ENCODE results near the gene FGF1. TPM values are rescaled to one million over a fixed set of nuclear protein-coding genes. Genes with fewer than 3 reads are reported as not detected.

Gene FGF1
- total RNA-seq, 1 donor from 2014 or later, result 0.08 TPM

- H3K27ac Mint-ChIP-seq, result no peak overlapping the region
- no peaks in the 10 kb centered on the region for H3K9me3 Mint-ChIP-seq
- no peaks in the 10 kb centered on the region for H3K36me3 Mint-ChIP-seq (ENCODE audit: low read depth)
- no peaks in the 10 kb centered on the region for H3K4me1 Mint-ChIP-seq (ENCODE audit: low read depth)
- DNase-seq (ENCODE audit: low spot score), result no peak
- no peak overlapping the region for H3K4me3 Mint-ChIP-seq
- peaks cover 21% of the 10 kb centered on the region for H3K27me3 Mint-ChIP-seq (ENCODE audit: insufficient read depth)
- intact Hi-C loops (cut with micrococcal nuclease), result no loop called here
Measured at GRCh38 chr5:142644127-142644526, 41.8 kb downstream of the FGF1 start.

GRCh38 chr5:142643634-142644033, 42.3 kb downstream of the FGF1 start:
- Mint-ChIP-seq H3K27me3 (ENCODE audit: insufficient read depth) (peaks cover 21% of the 10 kb centered on the region), H3K4me3 (no peak overlapping the region), H3K27ac (no peak overlapping the region), H3K4me1 (ENCODE audit: low read depth) (no peaks in the 10 kb centered on the region), H3K36me3 (ENCODE audit: low read depth) (no peaks in the 10 kb centered on the region), H3K9me3 (no peaks in the 10 kb centered on the region)
- intact Hi-C loops (cut with micrococcal nuclease), result no loop called here
- DNase-seq (ENCODE audit: low spot score), result no peak

GRCh38 chr5:142642427-142642826, 43.5 kb downstream of the FGF1 start:
- Mint-ChIP-seq H3K9me3 (no peaks in the 10 kb centered on the region), H3K4me3 (no peak overlapping the region), H3K27ac (no peak overlapping the region), H3K27me3 (ENCODE audit: insufficient read depth) (peaks cover 21% of the 10 kb centered on the region), H3K36me3 (ENCODE audit: low read depth) (no peaks in the 10 kb centered on the region), H3K4me1 (ENCODE audit: low read depth) (no peaks in the 10 kb centered on the region)
- no peak for DNase-seq (ENCODE audit: low spot score)
- intact Hi-C loops (cut with micrococcal nuclease), result no loop called here

GRCh38 chr5:142641711-142642110, 44.2 kb downstream of the FGF1 start:
- H3K4me3 Mint-ChIP-seq, result no peak overlapping the region
- intact Hi-C loops (cut with micrococcal nuclease), result no loop called here
- no peaks in the 10 kb centered on the region for H3K4me1 Mint-ChIP-seq (ENCODE audit: low read depth)
- no peaks in the 10 kb centered on the region for H3K9me3 Mint-ChIP-seq
- H3K27ac Mint-ChIP-seq, result no peak overlapping the region
- peaks cover 21% of the 10 kb centered on the region for H3K27me3 Mint-ChIP-seq (ENCODE audit: insufficient read depth)
- no peaks in the 10 kb centered on the region for H3K36me3 Mint-ChIP-seq (ENCODE audit: low read depth)
- no peak for DNase-seq (ENCODE audit: low spot score)

DNA sequence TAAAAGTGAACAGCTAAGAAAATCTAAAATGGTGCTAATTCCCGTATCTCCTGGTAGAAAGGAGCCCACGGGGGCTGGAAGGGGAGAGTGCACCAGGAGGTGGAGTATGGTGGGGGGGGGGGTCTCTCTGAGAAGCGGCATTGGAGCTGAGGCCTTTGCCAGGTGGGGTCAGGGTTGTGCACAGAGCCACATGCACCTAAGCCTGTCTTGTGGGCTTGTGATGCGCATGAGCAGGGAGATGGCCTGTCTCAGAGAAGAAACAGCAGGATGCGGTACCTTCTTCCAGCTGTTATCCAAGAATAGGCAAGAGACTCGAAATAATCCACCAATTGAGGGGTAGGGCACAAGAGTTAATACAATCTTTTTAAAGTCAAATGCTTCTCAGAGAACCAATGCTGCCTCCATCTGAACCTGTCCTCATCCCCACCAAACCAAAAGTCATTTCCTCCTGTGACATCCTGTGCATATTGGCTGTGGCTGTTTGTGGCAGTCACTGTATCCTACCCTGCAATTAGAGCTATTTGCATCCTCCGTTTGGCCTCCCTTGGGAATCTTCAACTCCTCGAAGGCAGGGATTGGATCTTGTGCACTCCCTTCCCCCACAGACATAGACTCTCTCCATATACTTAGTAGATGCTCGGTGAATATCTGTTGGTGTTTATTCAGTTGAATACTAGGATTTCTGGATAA, 45.4 kb downstream of the FGF1 start:
- H3K27ac Mint-ChIP-seq, result no peak overlapping the region
- no peaks in the 10 kb centered on the region for H3K4me1 Mint-ChIP-seq (ENCODE audit: low read depth)
- no peaks in the 10 kb centered on the region for H3K9me3 Mint-ChIP-seq
- no peak for DNase-seq (ENCODE audit: low spot score)
- intact Hi-C loops (cut with micrococcal nuclease), result no loop called here
- no peaks in the 10 kb centered on the region for H3K36me3 Mint-ChIP-seq (ENCODE audit: low read depth)
- H3K27me3 Mint-ChIP-seq (ENCODE audit: insufficient read depth), result peaks cover 26% of the 10 kb centered on the region
- H3K4me3 Mint-ChIP-seq, result no peak overlapping the region

DNA sequence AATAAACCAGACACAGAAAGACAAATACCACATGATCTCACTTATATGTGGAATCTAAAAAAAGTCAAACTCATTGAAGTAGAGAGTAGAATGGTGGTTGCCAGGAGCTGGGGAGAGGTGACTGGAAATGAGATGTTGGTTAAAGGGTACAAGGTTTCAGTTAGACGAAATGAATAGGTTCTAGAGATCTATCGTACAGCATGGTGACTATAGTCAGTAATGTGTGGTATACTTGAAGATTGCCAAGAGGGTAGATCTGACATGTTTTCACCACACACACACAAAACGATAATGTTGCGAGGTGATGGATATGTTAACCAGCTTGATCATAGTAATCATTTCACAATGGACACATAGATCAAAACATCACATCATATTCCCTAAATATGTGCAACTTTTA, 46.4 kb downstream of the FGF1 start:
- H3K27ac Mint-ChIP-seq, result no peak overlapping the region
- no peaks in the 10 kb centered on the region for H3K4me1 Mint-ChIP-seq (ENCODE audit: low read depth)
- no peak for DNase-seq (ENCODE audit: low spot score)
- intact Hi-C loops (cut with micrococcal nuclease), result no loop called here
- no peak overlapping the region for H3K4me3 Mint-ChIP-seq
- no peaks in the 10 kb centered on the region for H3K9me3 Mint-ChIP-seq
- H3K27me3 Mint-ChIP-seq (ENCODE audit: insufficient read depth), result peaks cover 26% of the 10 kb centered on the region
- no peaks in the 10 kb centered on the region for H3K36me3 Mint-ChIP-seq (ENCODE audit: low read depth)

DNA sequence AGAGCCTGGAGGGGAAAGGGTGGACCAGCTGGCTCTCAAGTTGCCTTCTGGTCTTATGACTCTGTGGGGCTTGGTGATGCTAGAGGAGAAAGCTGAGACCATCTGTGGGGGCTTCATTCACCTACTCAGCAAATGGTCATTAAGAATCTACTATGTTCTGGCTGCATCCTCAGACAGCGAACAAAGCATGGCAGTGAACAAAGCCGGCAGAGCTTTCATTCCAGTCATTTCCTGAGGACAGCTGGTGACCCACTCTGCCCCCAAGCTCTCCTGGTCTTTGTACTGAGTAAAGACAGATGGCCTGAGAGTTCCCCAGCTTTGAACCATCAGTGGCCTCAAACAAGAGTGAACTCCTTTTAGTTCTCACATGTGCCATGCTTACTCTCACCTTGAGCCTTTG, 48.0 kb downstream of the FGF1 start:
- no peaks in the 10 kb centered on the region for H3K36me3 Mint-ChIP-seq (ENCODE audit: low read depth)
- intact Hi-C loops (cut with micrococcal nuclease), result no loop called here
- no peak for DNase-seq (ENCODE audit: low spot score)
- H3K4me3 Mint-ChIP-seq, result no peak overlapping the region
- no peaks in the 10 kb centered on the region for H3K9me3 Mint-ChIP-seq
- no peaks in the 10 kb centered on the region for H3K4me1 Mint-ChIP-seq (ENCODE audit: low read depth)
- peaks cover 18% of the 10 kb centered on the region for H3K27me3 Mint-ChIP-seq (ENCODE audit: insufficient read depth)
- H3K27ac Mint-ChIP-seq, result no peak overlapping the region

DNA sequence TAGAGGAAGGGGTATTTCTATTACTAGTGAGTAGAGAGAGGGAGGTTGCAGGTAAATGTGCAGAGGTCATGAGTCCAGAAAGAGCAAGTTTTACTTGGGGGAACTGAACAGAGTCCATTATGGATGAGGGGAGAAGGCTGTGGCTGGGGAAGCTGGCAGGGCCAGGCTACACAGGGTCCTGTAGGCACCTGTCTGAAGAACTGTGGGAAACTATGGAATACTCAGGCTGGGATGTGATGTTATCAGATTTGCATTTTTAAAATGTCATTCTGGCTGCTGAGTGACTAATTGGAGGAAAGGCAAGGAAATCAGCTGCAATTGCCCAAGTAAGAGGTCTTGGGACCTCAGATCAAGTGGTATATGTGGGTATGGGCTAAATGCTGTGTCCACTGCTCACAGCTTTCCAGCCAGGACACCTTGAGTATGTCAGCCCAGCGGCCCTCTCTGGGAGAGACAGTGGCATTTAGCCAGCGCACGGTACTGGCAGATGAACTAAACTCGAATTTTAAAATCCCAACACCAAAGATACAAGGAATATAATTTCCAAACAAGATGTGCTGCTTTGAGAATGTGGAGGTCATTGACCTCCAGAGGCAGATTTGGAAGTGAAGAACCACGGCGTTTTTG, 49.1 kb downstream of the FGF1 start:
- no peaks in the 10 kb centered on the region for H3K9me3 Mint-ChIP-seq
- no peak overlapping the region for H3K4me3 Mint-ChIP-seq
- no peaks in the 10 kb centered on the region for H3K4me1 Mint-ChIP-seq (ENCODE audit: low read depth)
- no peaks in the 10 kb centered on the region for H3K36me3 Mint-ChIP-seq (ENCODE audit: low read depth)
- peaks cover 9% of the 10 kb centered on the region for H3K27me3 Mint-ChIP-seq (ENCODE audit: insufficient read depth)
- DNase-seq (ENCODE audit: low spot score), result no peak
- intact Hi-C loops (cut with micrococcal nuclease), result no loop called here
- no peak overlapping the region for H3K27ac Mint-ChIP-seq

DNA sequence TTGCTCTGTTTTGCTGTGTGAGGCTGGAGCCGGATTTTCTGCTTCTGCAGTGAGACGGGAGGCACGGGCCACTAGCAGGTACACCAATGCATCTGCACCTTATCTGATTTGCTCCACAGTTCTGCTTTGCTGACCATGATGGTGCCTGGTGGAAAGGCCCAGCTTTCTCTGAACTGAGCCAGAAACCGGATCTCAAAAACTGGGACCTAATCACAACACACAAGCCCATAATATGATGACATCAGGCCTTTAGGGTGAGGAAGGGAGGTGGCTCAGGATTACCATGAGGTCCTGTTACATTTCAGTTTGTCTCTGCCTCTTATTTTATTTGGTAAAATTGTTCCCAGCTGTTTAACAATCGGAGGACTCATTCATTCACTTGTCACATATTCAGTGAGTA, 49.8 kb downstream of the FGF1 start:
- peaks cover 9% of the 10 kb centered on the region for H3K27me3 Mint-ChIP-seq (ENCODE audit: insufficient read depth)
- intact Hi-C loops (cut with micrococcal nuclease), result no loop called here
- no peaks in the 10 kb centered on the region for H3K36me3 Mint-ChIP-seq (ENCODE audit: low read depth)
- no peaks in the 10 kb centered on the region for H3K9me3 Mint-ChIP-seq
- no peak for DNase-seq (ENCODE audit: low spot score)
- H3K27ac Mint-ChIP-seq, result no peak overlapping the region
- H3K4me3 Mint-ChIP-seq, result no peak overlapping the region
- H3K4me1 Mint-ChIP-seq (ENCODE audit: low read depth), result no peaks in the 10 kb centered on the region

GRCh38 chr5:142634216-142635011, 51.5 kb downstream of the FGF1 start:
- no peak overlapping the region for H3K27ac Mint-ChIP-seq
- no peaks in the 10 kb centered on the region for H3K36me3 Mint-ChIP-seq (ENCODE audit: low read depth)
- H3K4me3 Mint-ChIP-seq, result no peak overlapping the region
- no peaks in the 10 kb centered on the region for H3K4me1 Mint-ChIP-seq (ENCODE audit: low read depth)
- peaks cover 7% of the 10 kb centered on the region for H3K27me3 Mint-ChIP-seq (ENCODE audit: insufficient read depth)
- H3K9me3 Mint-ChIP-seq, result no peaks in the 10 kb centered on the region
- DNase-seq (ENCODE audit: low spot score), result no peak
- intact Hi-C loops (cut with micrococcal nuclease), result no loop called here

DNA sequence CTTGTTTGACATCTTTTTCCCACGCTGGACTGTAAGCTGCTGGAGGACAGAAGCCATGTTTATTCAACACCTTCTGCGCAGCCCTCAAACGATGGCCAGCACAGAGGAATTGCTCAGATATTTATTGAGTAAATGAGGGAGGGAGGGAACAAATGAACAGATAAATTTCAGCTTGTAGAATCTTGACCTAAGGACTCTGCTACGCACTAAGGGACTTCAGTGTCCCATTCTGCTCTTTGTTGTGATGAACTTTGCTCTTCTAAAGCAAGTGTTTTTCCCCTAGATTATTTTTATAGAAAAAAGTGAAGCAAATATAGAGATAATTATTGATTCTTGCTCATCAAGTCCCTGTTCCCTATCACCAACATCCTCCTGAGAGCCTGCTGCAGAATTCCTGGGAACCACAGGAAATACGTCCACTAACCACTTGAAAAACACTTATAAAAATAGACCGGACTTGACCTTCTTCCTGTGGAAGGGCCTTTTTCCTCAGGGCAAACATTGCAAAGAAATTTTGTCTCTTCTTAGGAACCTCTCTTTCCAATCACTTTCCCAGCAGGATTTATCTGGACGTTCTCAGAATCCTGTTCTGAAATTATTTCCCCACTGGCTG, 54.9 kb downstream of the FGF1 start:
- H3K27ac Mint-ChIP-seq, result no peak overlapping the region
- H3K36me3 Mint-ChIP-seq (ENCODE audit: low read depth), result no peaks in the 10 kb centered on the region

DNA sequence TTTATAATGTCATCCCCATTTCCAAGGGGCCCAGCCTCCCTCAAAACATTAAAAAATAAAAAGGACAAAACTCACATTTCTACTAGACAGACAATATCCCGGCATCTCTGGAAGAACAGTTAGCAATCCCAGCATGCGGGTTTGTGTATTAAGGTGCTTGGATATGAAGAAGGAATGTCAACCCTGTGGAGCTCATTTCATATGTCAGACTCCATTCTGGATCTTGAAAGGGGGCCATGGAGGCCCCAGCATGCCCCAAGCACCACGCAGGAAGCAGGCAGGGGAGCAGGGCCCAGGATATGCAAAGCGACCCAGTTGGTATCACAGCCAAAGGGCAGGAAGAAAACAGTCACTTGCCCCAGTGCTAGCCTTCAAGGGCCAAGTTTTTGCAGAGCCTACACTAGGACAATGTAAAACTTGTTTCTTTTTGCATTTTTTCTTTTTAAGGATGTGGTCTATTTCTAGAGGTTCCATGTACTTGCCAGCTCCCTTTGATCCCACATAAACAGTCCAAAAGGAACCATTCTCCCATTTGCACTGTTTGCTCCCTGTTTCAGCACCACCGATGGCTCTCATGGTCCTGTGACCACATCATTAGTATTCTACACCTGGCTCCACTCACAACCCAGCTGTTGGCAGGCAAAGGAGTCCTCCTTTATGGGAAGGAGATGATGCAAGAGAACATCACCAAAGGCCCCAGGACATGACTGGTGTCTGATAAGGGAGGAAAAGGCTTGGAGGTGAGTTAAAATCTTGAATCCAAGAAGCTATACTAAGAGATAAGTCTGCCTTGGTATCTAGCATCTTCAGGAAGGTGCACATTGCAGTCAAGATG, 58.3 kb downstream of the FGF1 start:
- Mint-ChIP-seq H3K4me3 (no peak overlapping the region), H3K4me1 (ENCODE audit: low read depth) (no peaks in the 10 kb centered on the region), H3K27me3 (ENCODE audit: insufficient read depth) (peaks cover 10% of the 10 kb centered on the region), H3K9me3 (no peaks in the 10 kb centered on the region), H3K27ac (no peak overlapping the region), H3K36me3 (ENCODE audit: low read depth) (no peaks in the 10 kb centered on the region)
- intact Hi-C loops (cut with micrococcal nuclease), result no loop called here
- no peak for DNase-seq (ENCODE audit: low spot score)

More for the DNA sequence above, 54.9 kb downstream of the FGF1 start:
- Mint-ChIP-seq H3K4me1 (ENCODE audit: low read depth) (no peaks in the 10 kb centered on the region), H3K27me3 (ENCODE audit: insufficient read depth) (peaks cover 6% of the 10 kb centered on the region), H3K9me3 (no peaks in the 10 kb centered on the region), H3K4me3 (no peak overlapping the region)
- intact Hi-C loops (cut with micrococcal nuclease), result no loop called here
- DNase-seq (ENCODE audit: low spot score), result no peak

Data from activated T-helper 1 cell treated with anti-CD3 and anti-CD28 coated beads, Interleukin-12 subunit alpha, Interleukin-12 subunit beta, Interleukin-2, Interleukin-4 antibody, amounts not matched to agents 30 ng/mL and 10 ng/mL and 1 ng/mL, durations not matched to agents 14 hours and 24 hours and 36 hours (primary cell).